Activated T-cell treated with anti-CD3 and anti-CD28 coated beads, Interleukin-2, amount 50 U/mL, for 72 hours (primary cell): ENCODE measurements around the gene IGHMBP2. TPM values are rescaled to one million over a fixed set of nuclear protein-coding genes. Genes with fewer than 3 reads are reported as not detected.

ENCODE experiments used
- ATAC-seq, 2 donors: fragments of 150-1000 bp; cut with Tn5 transposase; replicated peaks in 1 of 2; 2 replicates each; pipeline ENCODE4 v1.10.0; 2021; ENCODE audit warnings: moderate library complexity in 2 of 2, mild to moderate bottlenecking in 1 of 2
- DNase-seq, 2 donors: peaks; one replicate each; pipeline ENCODE4 v3.0.0; 2021 to 2022; ENCODE audit warnings: mixed read lengths in 1 of 2
- H3K27ac Mint-ChIP-seq: one replicate; pipeline ENCODE4 v1.8.0; 2022; ENCODE audit warnings: mild to moderate bottlenecking, moderate library complexity, mixed read lengths
- H3K27me3 Mint-ChIP-seq: one replicate; pipeline ENCODE4 v1.8.0; 2022; ENCODE audit warnings: low read depth, mixed read lengths
- H3K36me3 Mint-ChIP-seq, 2 donors: one replicate each; pipeline ENCODE4 v1.8.0; 2022; ENCODE audit warnings: mixed read lengths in 2 of 2, mild to moderate bottlenecking in 1 of 2; ENCODE audit not compliant: insufficient read depth in 2 of 2
- H3K4me1 Mint-ChIP-seq: one replicate; pipeline ENCODE4 v1.8.0; 2022; ENCODE audit warnings: low read depth, mixed read lengths
- H3K4me3 Mint-ChIP-seq, 2 donors: one replicate each; pipeline ENCODE4 v1.8.0; 2022; ENCODE audit warnings: mild to moderate bottlenecking in 2 of 2, mixed read lengths in 2 of 2, moderate library complexity in 2 of 2
- H3K9me3 Mint-ChIP-seq, 2 donors: one replicate each; pipeline ENCODE4 v1.8.0; 2022; ENCODE audit warnings: mixed read lengths in 2 of 2
- total RNA-seq, 2 donors: library from RNA; stranded (reverse); gene quantifications; one replicate each; pipeline ENCODE4 v1.2.3, GENCODE V29; 2022

The IGHMBP2 gene
- total RNA-seq, 2 donors from 2014 or later, result 29.2 to 40.6 TPM

- ATAC-seq (no peak), DNase-seq (no peak)
- Mint-ChIP-seq H3K4me3 (no peak overlapping the region), H3K36me3 (peaks cover 19 to 64% of the 10 kb centered on the region in 2 donors), H3K9me3 (peaks cover 6 to 7% of the 10 kb centered on the region in 2 donors), H3K27me3 (no peaks in the 10 kb centered on the region), H3K4me1 (no peaks in the 10 kb centered on the region), H3K27ac (no peak overlapping the region)
Observed at GRCh38 chr11:68923614-68924013, 19.9 kb downstream of the IGHMBP2 start.

DNA sequence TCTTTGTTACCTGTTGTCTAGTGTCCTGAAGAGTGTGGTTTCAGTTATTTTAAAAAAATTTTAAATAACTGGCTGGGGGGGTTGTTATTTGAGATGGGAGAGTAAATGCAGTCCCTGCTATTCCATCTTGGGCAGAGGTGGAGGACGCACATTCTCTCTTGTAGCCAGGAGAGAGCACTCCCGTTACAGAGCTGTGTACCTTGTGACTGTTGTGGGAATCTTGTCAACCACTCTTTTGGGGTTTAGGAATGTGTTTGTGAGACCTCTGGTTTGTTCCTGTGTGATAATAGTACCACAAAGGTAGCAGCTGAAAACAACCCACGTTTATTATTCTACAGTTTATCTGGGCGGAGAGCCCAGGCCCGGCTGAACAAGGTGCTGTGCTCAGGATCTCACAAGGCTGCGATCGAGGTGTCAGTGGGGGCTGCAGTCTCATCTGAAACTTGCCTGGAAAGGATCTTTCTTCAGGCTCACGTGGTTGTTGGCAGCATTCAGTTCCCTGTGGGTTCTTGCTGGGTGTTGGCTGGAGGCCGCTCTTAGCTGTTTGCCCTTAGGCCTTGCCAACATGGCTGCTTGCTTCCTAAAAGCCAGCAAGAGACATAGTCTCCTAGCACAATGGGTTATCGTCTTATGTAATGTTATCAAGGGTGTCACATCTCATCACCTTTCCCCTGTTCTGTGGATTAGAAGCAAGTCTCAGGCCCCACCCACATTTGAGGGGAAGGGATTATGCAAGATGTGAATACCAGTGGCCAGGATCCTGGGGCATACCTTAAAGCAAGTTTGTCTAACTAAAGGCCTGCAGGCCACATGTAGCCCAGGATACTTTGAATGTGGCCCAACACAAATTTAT is 20.6 kb downstream of the IGHMBP2 start:
- DNase-seq (no peak), ATAC-seq (no peak)
- peaks cover 6 to 7% of the 10 kb centered on the region in 2 donors for H3K9me3 Mint-ChIP-seq
- H3K36me3 Mint-ChIP-seq, result peaks cover 17 to 61% of the 10 kb centered on the region in 2 donors
- no peaks in the 10 kb centered on the region for H3K27me3 Mint-ChIP-seq
- no peak overlapping the region for H3K4me3 Mint-ChIP-seq
- H3K4me1 Mint-ChIP-seq, result no peaks in the 10 kb centered on the region
- H3K27ac Mint-ChIP-seq, result no peak overlapping the region

DNA sequence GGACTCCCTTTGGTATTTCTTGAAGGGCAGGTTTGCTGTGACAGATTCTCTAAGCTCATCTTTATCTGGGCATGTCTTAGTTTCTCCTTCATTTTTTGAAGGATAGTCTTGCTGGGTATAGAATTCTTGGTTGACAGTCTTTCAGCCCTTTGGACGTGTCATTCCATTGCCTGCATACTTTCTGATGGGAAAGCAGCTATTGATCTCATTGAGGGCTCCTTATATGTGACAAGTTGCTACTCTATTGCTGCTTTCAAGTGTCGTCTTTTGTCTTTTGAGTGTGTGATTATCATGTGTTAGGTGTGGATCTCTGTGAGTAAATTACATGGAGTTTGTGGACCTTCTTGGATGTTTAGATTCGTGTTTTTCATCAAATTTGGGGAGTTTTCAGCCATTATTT is 21.9 kb downstream of the IGHMBP2 start:
- H3K4me3 Mint-ChIP-seq, result no peak overlapping the region

DNA sequence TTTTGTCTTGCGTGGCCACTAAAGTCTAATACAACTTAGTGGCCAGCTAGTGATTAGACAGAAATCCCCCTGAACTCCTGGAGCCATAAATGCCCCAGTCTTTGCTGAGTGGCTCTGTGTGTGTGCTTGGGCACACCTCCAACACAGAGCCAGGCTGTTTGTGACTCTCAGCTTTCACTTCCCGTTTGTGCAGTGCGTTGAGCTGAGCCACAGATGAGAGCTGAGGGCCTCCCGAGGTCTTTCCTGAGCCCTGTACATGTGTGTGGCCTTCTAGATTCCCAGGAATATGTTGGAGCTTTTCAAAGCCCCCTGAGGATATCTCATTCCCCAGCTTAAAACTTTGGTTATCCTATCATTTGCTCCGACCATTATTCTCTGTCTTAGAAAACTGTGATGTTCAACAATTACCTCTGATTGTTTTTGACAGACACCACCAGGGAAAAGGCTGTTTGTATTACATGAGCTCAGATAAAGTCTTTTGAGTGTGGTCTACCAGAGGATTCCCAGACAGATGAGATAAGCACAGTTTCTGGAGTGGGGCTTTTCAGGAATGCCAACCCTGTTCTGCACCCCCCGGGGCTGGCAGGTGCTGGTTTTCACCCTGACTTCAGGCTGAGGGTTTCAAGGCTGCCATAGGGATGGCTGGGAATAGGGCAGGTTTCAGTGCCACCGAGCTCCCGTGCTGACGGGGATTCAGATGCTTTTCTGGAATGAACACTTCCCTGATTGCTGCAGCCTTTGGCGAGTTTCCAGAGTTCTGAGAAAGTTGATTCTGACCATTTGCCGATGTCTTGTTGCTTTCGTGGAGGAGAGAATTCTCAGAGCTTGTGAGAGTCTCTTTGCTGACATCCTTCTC is 23.8 kb downstream of the IGHMBP2 start:
- Mint-ChIP-seq H3K27ac (no peak overlapping the region), H3K4me1 (no peaks in the 10 kb centered on the region), H3K4me3 (no peak overlapping the region), H3K36me3 (peaks cover 17 to 49% of the 10 kb centered on the region in 2 donors), H3K27me3 (no peaks in the 10 kb centered on the region), H3K9me3 (peaks cover 6 to 7% of the 10 kb centered on the region in 2 donors)
- no peak for ATAC-seq
- no peak for DNase-seq

More for the DNA sequence above, 21.9 kb downstream of the IGHMBP2 start:
- no peak for ATAC-seq
- H3K4me1 Mint-ChIP-seq, result no peaks in the 10 kb centered on the region
- peaks cover 6 to 7% of the 10 kb centered on the region in 2 donors for H3K9me3 Mint-ChIP-seq
- peaks cover 17 to 58% of the 10 kb centered on the region in 2 donors for H3K36me3 Mint-ChIP-seq
- no peaks in the 10 kb centered on the region for H3K27me3 Mint-ChIP-seq
- no peak overlapping the region for H3K27ac Mint-ChIP-seq
- no peak for DNase-seq

GRCh38 chr11:68928136-68928880 is 24.6 kb downstream of the IGHMBP2 start:
- Mint-ChIP-seq H3K27me3 (no peaks in the 10 kb centered on the region), H3K9me3 (peaks cover 6 to 7% of the 10 kb centered on the region in 2 donors), H3K36me3 (peaks cover 16 to 44% of the 10 kb centered on the region in 2 donors), H3K4me3 (no peak overlapping the region), H3K27ac (no peak overlapping the region), H3K4me1 (no peaks in the 10 kb centered on the region)
- ATAC-seq (no peak), DNase-seq (no peak)

DNA sequence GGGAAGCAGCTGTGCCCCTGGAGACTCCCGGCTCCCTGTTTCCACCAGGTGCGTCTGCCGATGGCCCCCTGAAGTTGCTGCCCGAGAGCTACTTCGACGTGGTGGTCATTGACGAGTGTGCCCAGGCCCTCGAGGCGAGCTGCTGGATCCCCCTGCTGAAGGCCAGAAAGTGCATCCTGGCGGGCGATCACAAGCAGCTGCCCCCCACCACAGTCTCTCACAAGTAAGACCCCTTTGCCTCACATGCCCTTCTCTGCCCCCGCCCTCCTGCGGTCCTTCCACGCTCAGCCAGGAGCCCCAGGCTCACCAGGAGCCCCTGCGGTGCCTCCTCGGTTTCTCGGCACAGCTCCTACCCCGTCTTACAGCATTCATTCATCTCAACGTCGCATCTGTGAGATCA is 25.4 kb downstream of the IGHMBP2 start:
- H3K4me3 Mint-ChIP-seq, result no peak overlapping the region
- DNase-seq (no peak), ATAC-seq (no peak)
- H3K36me3 Mint-ChIP-seq, result peaks cover 12 to 36% of the 10 kb centered on the region in 2 donors
- peaks cover 6 to 7% of the 10 kb centered on the region in 2 donors for H3K9me3 Mint-ChIP-seq
- H3K4me1 Mint-ChIP-seq, result no peaks in the 10 kb centered on the region
- H3K27me3 Mint-ChIP-seq, result no peaks in the 10 kb centered on the region
- no peak overlapping the region for H3K27ac Mint-ChIP-seq

DNA sequence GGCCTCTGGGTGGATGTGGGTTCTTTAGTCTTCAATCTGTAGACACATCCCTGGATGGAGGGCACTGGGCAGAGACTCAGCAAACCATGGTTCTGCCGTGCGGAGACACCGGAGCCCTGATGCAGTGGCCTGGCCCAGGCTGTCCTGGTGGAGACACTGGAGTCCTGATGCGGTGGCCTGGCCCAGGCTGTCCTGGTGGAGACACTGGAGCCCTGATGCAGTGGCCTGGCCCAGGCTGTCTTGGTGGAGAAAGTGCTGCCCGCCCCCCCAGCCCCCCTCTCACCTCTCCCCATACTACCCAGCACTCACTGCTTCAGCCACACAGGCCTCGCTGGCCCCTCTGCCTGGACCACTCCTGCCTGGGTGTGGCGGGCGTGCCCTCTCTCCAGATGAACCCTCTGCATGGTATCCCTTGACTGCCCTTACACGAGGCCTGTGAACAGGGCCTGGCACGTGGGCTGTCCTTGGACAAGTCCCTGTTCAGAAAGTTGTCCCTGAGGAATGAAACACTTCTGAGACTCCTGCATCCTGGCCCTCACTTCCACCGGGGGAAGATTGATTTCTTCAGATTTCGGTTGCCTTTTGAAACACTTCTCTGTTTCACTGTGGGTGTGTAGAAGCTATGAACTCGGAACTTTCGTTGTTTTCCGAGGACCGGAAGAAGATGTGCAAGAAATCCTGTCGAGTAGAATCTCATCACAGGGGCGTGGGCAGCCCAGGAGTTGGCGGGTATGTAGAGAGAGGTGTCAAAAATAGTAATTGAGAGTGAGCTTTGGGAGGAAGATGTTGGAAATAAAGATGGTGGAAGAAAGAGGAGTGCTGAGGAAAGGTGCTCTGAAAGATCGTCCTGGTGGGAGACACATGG is 26.2 kb downstream of the IGHMBP2 start:
- peaks cover 9 to 28% of the 10 kb centered on the region in 2 donors for H3K36me3 Mint-ChIP-seq
- H3K4me3 Mint-ChIP-seq, result no peak overlapping the region
- no peak for DNase-seq
- H3K9me3 Mint-ChIP-seq, result peaks cover 6 to 7% of the 10 kb centered on the region in 2 donors
- no peaks in the 10 kb centered on the region for H3K4me1 Mint-ChIP-seq
- ATAC-seq, result no peak
- no peaks in the 10 kb centered on the region for H3K27me3 Mint-ChIP-seq
- H3K27ac Mint-ChIP-seq, result no peak overlapping the region

DNA sequence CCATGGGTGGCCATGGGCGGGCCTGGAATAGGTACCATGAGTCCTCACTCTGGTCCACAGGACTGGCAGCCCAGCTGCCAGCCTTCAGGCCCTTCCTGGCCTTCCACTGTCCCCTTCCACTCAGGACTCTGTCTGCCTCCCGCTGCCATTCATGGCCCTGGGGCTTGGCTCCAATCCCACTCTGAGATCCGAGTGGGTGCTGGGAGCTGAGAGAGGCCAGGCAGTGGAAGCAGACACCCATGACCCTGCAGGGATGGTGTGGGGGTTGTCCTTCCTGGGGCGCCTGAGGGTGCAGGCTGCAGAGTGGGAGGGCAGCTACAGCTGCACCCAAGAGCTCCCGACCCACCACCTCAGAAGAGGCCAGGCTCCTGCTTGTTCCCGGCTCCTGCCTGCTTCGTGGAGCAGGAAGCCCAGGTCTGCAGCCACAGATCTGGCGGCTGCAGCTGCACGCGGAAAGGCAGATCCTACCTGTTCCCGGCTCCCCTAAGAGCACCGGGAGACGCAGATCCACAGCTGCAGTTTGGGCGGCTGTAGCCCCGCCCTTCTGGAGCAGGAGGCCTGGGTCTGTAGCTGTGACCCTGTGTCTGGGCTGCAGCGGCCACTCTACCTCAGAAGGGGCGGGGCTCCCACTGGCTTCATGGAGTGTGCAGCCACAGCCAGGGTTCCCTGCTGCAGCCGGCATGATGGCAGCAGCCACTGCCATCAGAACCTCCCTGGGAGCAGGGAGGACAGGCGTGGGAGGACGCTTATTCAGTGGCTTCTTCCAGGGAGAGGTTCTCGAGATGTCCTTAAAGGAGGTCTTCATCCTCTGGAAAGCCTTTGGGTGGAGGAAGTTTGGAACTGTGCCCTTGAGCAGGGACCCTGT is 27.5 kb downstream of the IGHMBP2 start:
- DNase-seq (no peak), ATAC-seq (no peak)
- Mint-ChIP-seq H3K4me3 (no peak overlapping the region), H3K27me3 (no peaks in the 10 kb centered on the region), H3K4me1 (no peaks in the 10 kb centered on the region), H3K9me3 (no peaks in the 10 kb centered on the region), H3K27ac (no peak overlapping the region), H3K36me3 (peaks cover 0 to 16% of the 10 kb centered on the region in 2 donors)

- Mint-ChIP-seq H3K4me3 (no peak overlapping the region), H3K36me3 (peaks cover 0 to 11% of the 10 kb centered on the region in 2 donors), H3K27ac (no peak overlapping the region), H3K9me3 (no peaks in the 10 kb centered on the region), H3K27me3 (no peaks in the 10 kb centered on the region), H3K4me1 (no peaks in the 10 kb centered on the region)
- DNase-seq (no peak), ATAC-seq (no peak)
Observed at GRCh38 chr11:68931911-68932310, 28.2 kb downstream of the IGHMBP2 start.

DNA sequence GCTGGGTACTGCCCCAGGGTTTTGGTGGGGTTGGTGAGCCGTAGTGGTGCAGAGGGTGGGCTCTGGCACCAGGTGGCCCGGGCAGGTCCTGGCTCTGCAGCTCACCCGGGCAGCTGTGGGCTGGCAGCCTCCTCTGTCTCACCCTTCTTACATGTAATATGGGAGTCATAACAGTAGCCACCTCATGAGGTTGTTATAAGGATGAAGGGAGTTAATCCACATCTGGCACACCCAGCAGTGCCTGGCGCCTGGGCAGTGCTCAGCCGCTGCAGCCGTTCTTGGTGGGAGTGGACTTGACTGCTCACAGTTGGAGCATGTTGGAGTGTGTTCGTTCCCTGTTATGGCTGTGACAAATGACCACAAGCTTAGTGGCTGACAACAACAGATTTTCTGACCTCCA is 28.7 kb downstream of the IGHMBP2 start:
- no peak for DNase-seq
- Mint-ChIP-seq H3K27ac (no peak overlapping the region), H3K36me3 (peaks cover 0 to 8% of the 10 kb centered on the region in 2 donors), H3K4me1 (no peaks in the 10 kb centered on the region), H3K9me3 (no peaks in the 10 kb centered on the region), H3K4me3 (no peak overlapping the region), H3K27me3 (no peaks in the 10 kb centered on the region)
- ATAC-seq, result no peak

- Mint-ChIP-seq H3K4me1 (no peaks in the 10 kb centered on the region), H3K27me3 (no peaks in the 10 kb centered on the region), H3K4me3 (no peak overlapping the region), H3K36me3 (peaks cover 0 to 8% of the 10 kb centered on the region in 2 donors), H3K9me3 (no peaks in the 10 kb centered on the region), H3K27ac (no peak overlapping the region)
- ATAC-seq, result no peak
- DNase-seq, result no peak
Observed at GRCh38 chr11:68932933-68933577, 29.4 kb downstream of the IGHMBP2 start.
